NCI-H146 (cell line): ENCODE results near the gene ANO4.
A peak's percentile ranks its signal among the peaks of the same experiment; 100 is the strongest.
"Not testable (repeated sequence)": the region's sequence is repeated elsewhere in the genome, so short reads cannot be mapped to it uniquely, and the experiment has no call there.

Experiments used
- DNase-seq: peaks from one replicate; lab custom pipeline; 2025; lab: John Stamatoyannopoulos, UW

ANO4 gene

GRCh38 chr12:101045486-101046464 is 251.2 kb downstream of the ANO4 start:
- no peak for DNase-seq

- DNase-seq: no peak
Measured at GRCh38 chr12:101047652-101048051, 253.1 kb downstream of the ANO4 start.

GRCh38 chr12:101050631-101051030 is 256.1 kb downstream of the ANO4 start:
- DNase-seq: no peak

GRCh38 chr12:101051151-101051550 is 256.6 kb downstream of the ANO4 start:
- DNase-seq: no peak

- DNase-seq: peak; percentile 17
Measured at GRCh38 chr12:101051901-101052550, 257.4 kb downstream of the ANO4 start.

GRCh38 chr12:101053203-101053602 is 258.6 kb downstream of the ANO4 start:
- no peak for DNase-seq

GRCh38 chr12:101055940-101056339 is 261.4 kb downstream of the ANO4 start:
- DNase-seq: no peak

- DNase-seq: not testable (repeated sequence)
Measured at GRCh38 chr12:101062508-101062907, 267.9 kb downstream of the ANO4 start.

- no peak for DNase-seq
Measured at GRCh38 chr12:101064721-101065120, 270.1 kb downstream of the ANO4 start.

GRCh38 chr12:101066489-101066888 is 271.9 kb downstream of the ANO4 start:
- peak; percentile 35 for DNase-seq

- DNase-seq: no peak
Measured at GRCh38 chr12:101068402-101068801, 273.8 kb downstream of the ANO4 start.

- DNase-seq: no peak
Measured at GRCh38 chr12:101068836-101069235, 274.3 kb downstream of the ANO4 start.

- peak; percentile 63 for DNase-seq
Measured at GRCh38 chr12:101074940-101075680, 280.5 kb downstream of the ANO4 start.

- DNase-seq: no peak
Measured at GRCh38 chr12:101076921-101077320, 282.3 kb downstream of the ANO4 start.

- DNase-seq: no peak
Measured at GRCh38 chr12:101077791-101078528, 283.4 kb downstream of the ANO4 start.

- no peak for DNase-seq
Measured at GRCh38 chr12:101078536-101079285, 284.1 kb downstream of the ANO4 start.

- DNase-seq: no peak
Measured at GRCh38 chr12:101082706-101083105, 288.1 kb downstream of the ANO4 start.

- DNase-seq: no peak
Measured at GRCh38 chr12:101086490-101087135, 292.0 kb downstream of the ANO4 start.

- DNase-seq: peak; percentile 78
Measured at GRCh38 chr12:101087920-101088319, 293.3 kb downstream of the ANO4 start.

- no peak for DNase-seq
Measured at GRCh38 chr12:101089271-101089670, 294.7 kb downstream of the ANO4 start.
